ENCODE data around the gene WAS. TPM values are rescaled to one million over a fixed set of nuclear protein-coding genes. Genes with fewer than 3 reads are reported as not detected.
"Not testable (repeated sequence)": the region's sequence is repeated elsewhere in the genome, so short reads cannot be mapped to it uniquely, and the experiment has no call there.

WAS gene
- polyA plus RNA-seq, 4 donors, result 2.8 to 4.0 (median 3.4) TPM

GRCh38 chrX:48684134-48684533 lies 535 bp downstream of the WAS start:
- DNase-seq (ENCODE audit: low read depth in 4 of 4, low spot score in 3 of 4), result no peak

GRCh38 chrX:48685416-48685815 lies 1.8 kb downstream of the WAS start:
- no peak for DNase-seq (ENCODE audit: low read depth in 4 of 4, low spot score in 3 of 4)

- DNase-seq (ENCODE audit: low read depth in 4 of 4, low spot score in 3 of 4), result no peak
Observed at GRCh38 chrX:48688531-48689150, 5.0 kb downstream of the WAS start.

- DNase-seq (ENCODE audit: low read depth in 4 of 4, low spot score in 3 of 4), result no peak
Observed at GRCh38 chrX:48689208-48689920, 5.8 kb downstream of the WAS start.

- DNase-seq (ENCODE audit: low read depth in 4 of 4, low spot score in 3 of 4), result not testable (repeated sequence)
Observed at GRCh38 chrX:48691746-48692145, 8.1 kb downstream of the WAS start.

- no peak for DNase-seq (ENCODE audit: low read depth in 4 of 4, low spot score in 3 of 4)
Observed at GRCh38 chrX:48694776-48695533, 11.4 kb downstream of the WAS start.

GRCh38 chrX:48695534-48695896 lies 11.9 kb downstream of the WAS start:
- DNase-seq (ENCODE audit: low read depth in 4 of 4, low spot score in 3 of 4), result no peak

- DNase-seq (ENCODE audit: low read depth in 4 of 4, low spot score in 3 of 4), result no peak
Observed at GRCh38 chrX:48695925-48696300, 12.3 kb downstream of the WAS start.

GRCh38 chrX:48696301-48696908 lies 12.8 kb downstream of the WAS start, which contains the start of gene SUV39H1:
TSS of gene SUV39H1 (plus strand) at chrX:48696734. CDS start at chrX:48696785, 51 bp downstream.
- peak; percentile 57 to 76 (median 68) for DNase-seq (ENCODE audit: low read depth in 4 of 4, low spot score in 3 of 4)

GRCh38 chrX:48696909-48697727 lies 13.5 kb downstream of the WAS start:
- DNase-seq (ENCODE audit: low read depth in 4 of 4, low spot score in 3 of 4), result no peak

GRCh38 chrX:48698306-48698705 lies 14.7 kb downstream of the WAS start:
- DNase-seq (ENCODE audit: low read depth in 4 of 4, low spot score in 3 of 4), result no peak

- DNase-seq (ENCODE audit: low read depth in 4 of 4, low spot score in 3 of 4), result no peak
Observed at GRCh38 chrX:48700246-48700645, 16.6 kb downstream of the WAS start.

GRCh38 chrX:48700951-48701653 lies 17.5 kb downstream of the WAS start:
- DNase-seq (ENCODE audit: low read depth in 4 of 4, low spot score in 3 of 4), result no peak

GRCh38 chrX:48702032-48702431 lies 18.4 kb downstream of the WAS start:
- no peak for DNase-seq (ENCODE audit: low read depth in 4 of 4, low spot score in 3 of 4)

- DNase-seq (ENCODE audit: low read depth in 4 of 4, low spot score in 3 of 4), result no peak
Observed at GRCh38 chrX:48702716-48703115, 19.1 kb downstream of the WAS start.

GRCh38 chrX:48703228-48703627 lies 19.6 kb downstream of the WAS start:
- no peak for DNase-seq (ENCODE audit: low read depth in 4 of 4, low spot score in 3 of 4)

- DNase-seq (ENCODE audit: low read depth in 4 of 4, low spot score in 3 of 4), result no peak
Observed at GRCh38 chrX:48703642-48704481, 20.3 kb downstream of the WAS start.

GRCh38 chrX:48705871-48706270 lies 22.3 kb downstream of the WAS start:
- no peak for DNase-seq (ENCODE audit: low read depth in 4 of 4, low spot score in 3 of 4)

Measured in left renal pelvis (tissue), 4 donors.